DND-41 (cell line): ENCODE data around the gene AGAP1.

Experiments
- ATAC-seq: fragments of 200-7000 bp; cut with Tn5 transposase; 3 replicates; pipeline ENCODE4 v1.9.1; 2021; ENCODE audit warnings: low read depth; ENCODE audit not compliant: insufficient read depth
- DNase-seq: peaks from one replicate; pipeline ENCODE4 v3.0.0-alpha.2; 2020
- H2AFZ ChIP-seq: 2 replicates; pipeline ENCODE4 v1.6.0; 2012; ENCODE audit warnings: low read depth, low read length
- H3K27ac ChIP-seq: 2 replicates; pipeline ENCODE4 v1.5.1; 2012; ENCODE audit warnings: low read length, inconsistent platforms
- H3K27me3 ChIP-seq: fragments of 200-600 bp; sonication (generic); 2 replicates; pipeline ENCODE4 v1.6.0; 2012; ENCODE audit warnings: low read length, mild to moderate bottlenecking, inconsistent platforms; ENCODE audit not compliant: insufficient read depth, poor library complexity
- H3K36me3 ChIP-seq: 2 replicates; pipeline ENCODE4 v1.5.1; 2012; ENCODE audit warnings: low read length, inconsistent platforms; ENCODE audit not compliant: insufficient read depth
- H3K4me1 ChIP-seq: 2 replicates; pipeline ENCODE4 v1.5.1; 2012; ENCODE audit warnings: mild to moderate bottlenecking, low read length; ENCODE audit not compliant: insufficient read depth
- H3K4me2 ChIP-seq: 2 replicates; pipeline ENCODE4 v1.6.0; 2012; ENCODE audit warnings: mild to moderate bottlenecking, moderate library complexity, low read length, inconsistent platforms; ENCODE audit not compliant: insufficient read depth
- H3K4me3 ChIP-seq, 2 experiments: fragments of 200-600 bp in 1 of 2; shearing (Covaris generic) in 1 of 2; 2 replicates each; pipeline ENCODE4 v1.5.1; 2012 to 2016; ENCODE audit warnings: inconsistent platforms in 2 of 2, low read length in 2 of 2, mild to moderate bottlenecking in 2 of 2, low read depth in 1 of 2, moderate library complexity in 1 of 2
- H3K79me2 ChIP-seq: 2 replicates; pipeline ENCODE4 v1.6.0; 2012; ENCODE audit warnings: low read length, inconsistent platforms; ENCODE audit not compliant: insufficient read depth
- H3K9ac ChIP-seq: 2 replicates; pipeline ENCODE4 v1.6.0; 2012; ENCODE audit warnings: low read depth, mild to moderate bottlenecking, inconsistent platforms, low read length, moderate library complexity
- H3K9me3 ChIP-seq: 2 replicates; pipeline ENCODE4 v1.5.1; 2012; ENCODE audit warnings: low read length, moderate library complexity, mild to moderate bottlenecking, inconsistent platforms; ENCODE audit not compliant: insufficient read depth, severe bottlenecking
- H4K20me1 ChIP-seq: 2 replicates; pipeline ENCODE4 v1.6.0; 2012; ENCODE audit warnings: low read length; ENCODE audit not compliant: insufficient read depth
- CTCF ChIP-seq: IDR thresholded peaks from 2 replicates; pipeline ENCODE4 v1.5.1; 2012; ENCODE audit warnings: borderline replicate concordance, low read length, moderate library complexity, mild to moderate bottlenecking; ENCODE audit not compliant: poor library complexity, severe bottlenecking; ENCODE audit errors: extremely low read depth
- EZH2 ChIP-seq: IDR thresholded peaks from 3 replicates; pipeline ENCODE4 v1.6.1; 2012; ENCODE audit warnings: borderline replicate concordance, low read depth, mild to moderate bottlenecking, moderate library complexity, low read length, inconsistent platforms; ENCODE audit not compliant: severe bottlenecking

The AGAP1 gene

GRCh38 chr2:235544689-235544969 is 50.8 kb downstream of the AGAP1 start:
- no peaks in the 10 kb centered on the region for H3K4me1 ChIP-seq

DNA sequence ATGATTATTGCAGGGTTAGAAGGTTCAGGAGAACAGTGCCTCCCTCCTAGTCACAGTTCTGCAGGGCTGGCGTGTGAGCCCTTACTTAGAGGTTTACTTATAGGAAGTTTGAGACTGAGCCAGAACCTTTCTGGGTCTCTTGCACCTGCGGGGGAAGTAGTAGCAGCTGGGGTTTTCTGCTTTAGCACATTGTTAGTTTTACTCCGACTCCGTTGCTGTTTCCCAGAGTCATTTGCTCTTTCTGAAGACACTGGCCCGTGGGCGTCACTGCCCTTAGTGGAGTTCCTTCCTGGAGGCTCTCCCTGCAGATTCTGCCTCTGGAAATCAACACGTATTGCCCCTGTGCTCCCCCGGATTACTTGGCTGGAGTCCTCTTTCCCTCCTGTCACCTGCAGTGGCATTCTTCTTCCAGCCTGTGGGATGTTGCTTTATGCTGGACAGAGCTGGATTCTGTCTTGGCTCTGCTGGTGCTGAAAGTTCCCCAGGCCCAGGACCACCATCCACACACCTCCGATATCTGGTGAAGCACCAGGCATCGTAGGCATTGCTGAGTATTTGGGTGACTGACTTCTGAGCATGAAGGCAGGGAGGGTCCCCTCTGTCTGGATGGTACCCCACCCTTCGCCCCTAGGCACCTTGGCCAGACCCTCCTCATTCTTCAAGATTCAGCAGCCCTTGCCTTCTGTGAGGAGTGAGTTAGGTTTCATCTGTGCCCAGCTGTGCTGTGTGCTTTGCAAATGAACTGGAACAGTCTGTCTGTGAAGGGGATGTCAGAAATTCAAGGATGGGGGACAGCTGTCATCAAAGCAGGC is 51.7 kb downstream of the AGAP1 start:
- Histone ChIP-seq H3K36me3 (no peaks in the 10 kb centered on the region), H2AFZ (no peak overlapping the region), H3K27ac (no peak overlapping the region), H3K27me3 (peaks cover 13% of the 10 kb centered on the region), H3K9ac (no peak overlapping the region), H3K4me2 (no peak overlapping the region), H3K4me3 (no peak overlapping the region), H3K4me1 (no peaks in the 10 kb centered on the region), H3K9me3 (no peaks in the 10 kb centered on the region), H4K20me1 (no peaks in the 10 kb centered on the region), H3K79me2 (no peaks in the 10 kb centered on the region)
- DNase-seq (no peak), ATAC-seq (no peak)
- TF ChIP-seq CTCF, result no peak
- no peak for TF ChIP-seq EZH2

More at GRCh38 chr2:235544689-235544969, 50.8 kb downstream of the AGAP1 start:
- H3K4me2 ChIP-seq, result no peak overlapping the region
- no peaks in the 10 kb centered on the region for H3K9me3 ChIP-seq
- no peaks in the 10 kb centered on the region for H3K36me3 ChIP-seq
- peaks cover 8% of the 10 kb centered on the region for H3K27me3 ChIP-seq
- TF ChIP-seq EZH2 (no peak), CTCF (no peak)
- H3K27ac ChIP-seq, result no peak overlapping the region
- DNase-seq, result no peak
- no peak overlapping the region for H2AFZ ChIP-seq
- no peak for ATAC-seq
- no peak overlapping the region for H3K9ac ChIP-seq
- H4K20me1 ChIP-seq, result no peaks in the 10 kb centered on the region
- no peak overlapping the region for H3K4me3 ChIP-seq
- H3K79me2 ChIP-seq, result no peaks in the 10 kb centered on the region

DNA sequence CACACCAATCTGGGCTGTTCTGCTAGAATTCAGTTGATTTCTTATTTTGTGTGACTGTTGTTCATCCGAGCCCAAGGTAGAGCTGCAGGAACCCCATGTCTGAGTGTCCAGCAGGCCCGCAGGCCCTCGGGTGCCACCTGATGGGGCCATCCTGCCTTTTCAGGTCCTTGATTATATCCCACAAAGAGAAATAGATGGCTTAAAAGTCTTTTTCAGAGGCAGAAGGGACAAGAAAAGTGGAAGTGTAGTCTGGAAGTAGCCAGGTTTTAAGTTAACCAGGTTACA is 52.2 kb downstream of the AGAP1 start:
- DNase-seq (no peak), ATAC-seq (no peak)
- no peaks in the 10 kb centered on the region for H3K36me3 ChIP-seq
- no peak overlapping the region for H3K27ac ChIP-seq
- no peaks in the 10 kb centered on the region for H3K4me1 ChIP-seq
- no peak overlapping the region for H3K9ac ChIP-seq
- no peaks in the 10 kb centered on the region for H4K20me1 ChIP-seq
- no peak overlapping the region for H2AFZ ChIP-seq
- no peak overlapping the region for H3K4me2 ChIP-seq
- no peaks in the 10 kb centered on the region for H3K79me2 ChIP-seq
- H3K9me3 ChIP-seq, result no peaks in the 10 kb centered on the region
- H3K4me3 ChIP-seq, result no peak overlapping the region
- H3K27me3 ChIP-seq, result peaks cover 13% of the 10 kb centered on the region
- TF ChIP-seq EZH2 (no peak), CTCF (no peak)
